Embryonic facial prominence (tissue), 1 donor: Measurements from ENCODE around the gene FAM25A.
"Not testable (repeated sequence)": the region's sequence is repeated elsewhere in the genome, so short reads cannot be mapped to it uniquely, and the experiment has no call there.

ENCODE experiments used
- DNase-seq: peaks from one replicate; pipeline ENCODE4 v3.0.0-alpha.2; 2016; ENCODE audit errors: extremely low spot score

Gene FAM25A

GRCh38 chr10:87013528-87013927 is 6.6 kb upstream of the FAM25A start:
- not testable (repeated sequence) for DNase-seq

GRCh38 chr10:87014986-87015716 is 4.9 kb upstream of the FAM25A start:
- not testable (repeated sequence) for DNase-seq

DNA sequence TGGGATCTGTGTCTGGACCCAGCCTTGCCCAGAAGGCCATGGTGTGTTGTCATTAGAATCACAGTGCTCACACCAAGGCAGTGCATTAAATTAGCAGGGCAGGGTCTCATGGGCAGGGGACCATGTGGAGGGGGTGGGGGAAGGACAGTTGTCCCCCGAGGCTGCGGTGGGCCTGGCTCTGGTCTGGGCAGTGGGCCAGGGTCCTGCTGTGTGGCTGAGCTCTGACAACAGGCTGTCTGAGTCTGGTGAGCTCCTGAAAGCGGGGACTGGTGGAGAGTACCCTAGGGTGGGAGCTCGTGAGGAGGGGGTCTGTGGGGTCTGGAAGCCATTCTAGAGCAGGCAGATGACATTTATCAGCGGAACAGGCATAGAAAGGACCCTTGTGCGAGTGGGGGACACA is 2.0 kb upstream of the FAM25A start:
- DNase-seq: not testable (repeated sequence)

- DNase-seq: not testable (repeated sequence)
Observed at GRCh38 chr10:87019066-87019465, 1.0 kb upstream of the FAM25A start.

DNA sequence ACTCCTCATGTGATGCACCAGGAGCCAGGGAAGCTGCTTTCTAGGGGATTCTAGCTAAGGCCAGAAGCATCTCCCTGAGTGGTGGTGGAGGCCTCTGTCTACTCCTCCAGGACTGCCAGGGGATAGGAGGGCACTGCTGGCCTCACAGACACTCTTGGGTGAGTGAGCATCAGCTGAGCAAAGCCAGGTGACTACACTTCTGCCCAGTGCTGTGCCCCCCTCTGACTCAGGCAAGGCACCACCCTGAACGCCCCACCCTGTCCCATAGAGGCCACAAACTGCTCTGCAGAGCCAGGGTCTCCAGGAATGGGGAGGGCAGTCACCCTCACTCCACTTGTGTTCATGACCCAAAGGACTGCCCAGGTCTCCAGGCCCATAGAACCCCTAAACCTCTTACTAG is 590 bp upstream of the FAM25A start:
- DNase-seq: not testable (repeated sequence)

GRCh38 chr10:87025285-87025958 is 5.3 kb downstream of the FAM25A start:
- not testable (repeated sequence) for DNase-seq

DNA sequence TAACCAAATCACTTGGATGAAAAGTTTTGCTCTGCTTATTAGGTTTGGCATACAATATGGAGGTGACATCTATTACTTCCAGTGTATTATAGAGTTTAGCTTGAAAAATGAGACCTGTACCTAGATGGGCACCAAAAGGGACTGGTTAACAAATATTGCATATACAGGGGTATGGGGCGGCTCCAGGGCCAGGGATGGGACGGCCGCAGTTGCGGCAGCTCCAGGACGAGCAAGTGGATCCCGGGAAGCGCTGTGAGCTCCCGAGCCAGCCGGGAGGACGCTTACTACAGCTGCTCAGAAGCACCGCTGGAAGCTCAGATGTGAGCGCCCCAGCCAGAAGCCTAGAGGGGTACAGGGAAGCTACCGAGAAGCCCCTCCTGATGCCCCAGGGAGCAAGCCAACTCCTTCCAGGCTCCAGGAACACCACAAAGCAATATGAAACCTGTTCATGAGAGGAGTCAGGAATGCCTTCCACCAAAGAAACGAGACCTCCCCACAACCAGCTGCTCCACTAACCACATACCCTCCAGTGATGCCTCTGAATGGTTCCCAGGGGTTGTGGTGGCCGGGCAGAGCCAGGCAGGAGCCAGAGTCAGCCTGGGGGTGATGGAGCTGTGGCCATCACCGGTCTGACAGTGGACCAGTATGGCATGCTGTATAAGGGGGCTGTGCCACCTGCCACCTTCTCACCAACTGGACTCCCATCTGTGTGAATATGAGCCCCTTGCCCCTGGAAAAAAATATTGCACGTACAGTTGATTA is 6.8 kb downstream of the FAM25A start:
- not testable (repeated sequence) for DNase-seq

DNA sequence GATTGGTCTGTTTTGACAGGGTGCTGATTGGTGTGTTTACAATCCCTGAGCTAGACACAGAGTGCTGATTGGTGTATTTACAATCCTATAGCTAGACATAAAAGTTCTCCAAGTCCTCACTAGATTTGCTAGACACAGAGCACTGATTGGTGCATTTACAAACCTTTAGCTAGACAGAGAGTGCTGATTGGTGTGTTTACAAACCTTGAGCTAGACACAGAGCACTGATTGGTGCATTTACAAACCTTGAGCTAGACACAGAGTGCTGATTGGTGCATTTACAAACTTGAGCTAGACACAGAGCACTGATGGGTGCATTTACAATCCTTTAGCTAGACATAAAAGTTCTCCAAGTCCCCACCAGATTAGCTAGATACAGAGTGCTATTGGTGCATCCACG is 10.3 kb downstream of the FAM25A start:
- not testable (repeated sequence) for DNase-seq

DNA sequence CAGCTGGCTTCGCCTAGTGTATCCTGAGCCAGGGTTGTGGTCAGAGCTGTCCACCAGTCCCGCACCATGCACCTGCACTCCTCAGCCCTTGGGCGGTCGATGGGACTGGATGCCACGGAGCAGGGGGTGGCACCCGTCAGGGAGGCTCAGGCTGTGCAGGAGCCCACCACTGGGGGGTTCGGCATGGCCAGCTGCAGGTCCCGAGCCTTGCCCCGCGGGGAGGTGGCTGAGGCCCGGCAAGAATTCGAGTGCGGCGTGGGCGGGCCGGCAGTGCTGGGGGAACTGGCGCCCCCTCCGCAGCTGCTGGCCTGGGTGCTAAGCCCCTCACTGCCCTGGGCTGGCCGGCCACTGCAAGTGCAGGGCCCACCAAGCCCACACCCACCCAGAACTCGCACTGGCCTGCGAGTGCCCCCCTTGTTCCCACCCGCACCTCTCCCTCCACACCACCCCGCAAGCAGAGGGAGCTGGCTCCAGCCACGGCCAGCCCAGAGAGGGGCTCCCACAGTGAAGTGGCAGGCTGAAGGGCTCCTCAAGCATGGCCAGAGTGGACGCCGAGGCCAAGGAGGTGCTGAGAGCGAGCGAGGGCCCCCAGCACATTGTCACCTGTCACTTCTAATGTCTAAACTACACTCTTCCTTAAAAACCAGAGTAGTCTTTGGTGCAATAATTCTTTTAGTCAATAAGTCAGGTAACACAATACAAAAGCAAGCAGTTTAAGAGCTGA is 11.0 kb downstream of the FAM25A start:
- no peak for DNase-seq

GRCh38 chr10:87036623-87037022 is 16.5 kb downstream of the FAM25A start:
- DNase-seq: no peak

DNA sequence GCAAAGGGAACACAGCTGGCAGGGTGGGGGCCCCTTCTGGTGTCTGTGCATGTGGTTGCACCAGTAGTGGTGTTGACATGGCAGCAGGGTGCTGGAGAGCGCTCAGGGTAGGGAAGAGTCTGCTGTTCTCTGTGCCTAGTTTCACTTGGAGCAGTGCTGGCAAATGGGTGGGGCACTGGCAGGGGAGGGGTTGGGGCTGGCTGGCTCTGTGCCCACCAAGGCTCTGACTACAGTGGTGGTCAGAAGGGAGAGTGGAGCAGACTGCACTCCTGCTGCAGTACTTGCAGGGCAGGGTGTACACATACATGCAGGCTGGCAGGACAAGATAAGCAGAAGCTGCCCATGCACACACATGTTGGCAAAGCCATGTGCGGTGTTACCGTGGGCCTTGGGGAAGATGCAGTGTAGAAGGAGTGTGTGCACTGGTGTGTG is 18.2 kb downstream of the FAM25A start:
- no peak for DNase-seq

- no peak for DNase-seq
Observed at GRCh38 chr10:87038786-87039185, 18.7 kb downstream of the FAM25A start.

- not testable (repeated sequence) for DNase-seq
Observed at GRCh38 chr10:87043579-87043978, 23.5 kb downstream of the FAM25A start.

DNA sequence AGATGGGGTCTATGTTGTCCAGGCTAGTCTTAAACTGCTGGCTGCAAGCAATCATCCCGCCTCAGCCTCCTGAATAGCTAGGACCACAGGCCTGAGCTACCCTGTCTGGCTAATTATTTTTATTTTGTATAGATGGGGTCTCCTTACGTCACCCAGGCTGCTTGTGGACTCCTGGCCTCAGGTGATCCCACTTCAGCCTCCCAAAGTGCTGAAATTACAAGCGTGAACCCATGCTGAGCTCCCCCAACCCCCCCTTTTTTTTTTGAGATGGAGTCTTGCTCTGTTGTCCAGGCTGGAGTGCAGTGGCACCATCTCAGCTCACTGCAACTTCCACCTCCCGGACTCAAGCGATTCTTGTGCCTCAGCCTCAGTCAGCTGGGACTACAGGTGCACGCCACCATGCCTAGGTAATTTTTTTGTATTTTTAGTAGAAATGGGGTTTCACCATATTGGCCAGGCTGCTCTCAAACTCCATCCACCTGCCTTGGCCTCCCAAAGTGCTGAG is 25.4 kb downstream of the FAM25A start:
- no peak for DNase-seq

GRCh38 chr10:87053111-87053510 is 33.0 kb downstream of the FAM25A start:
- DNase-seq: no peak

GRCh38 chr10:87053577-87054181 is 33.6 kb downstream of the FAM25A start:
- no peak for DNase-seq

GRCh38 chr10:87054373-87055295 is 34.5 kb downstream of the FAM25A start:
- DNase-seq: no peak

DNA sequence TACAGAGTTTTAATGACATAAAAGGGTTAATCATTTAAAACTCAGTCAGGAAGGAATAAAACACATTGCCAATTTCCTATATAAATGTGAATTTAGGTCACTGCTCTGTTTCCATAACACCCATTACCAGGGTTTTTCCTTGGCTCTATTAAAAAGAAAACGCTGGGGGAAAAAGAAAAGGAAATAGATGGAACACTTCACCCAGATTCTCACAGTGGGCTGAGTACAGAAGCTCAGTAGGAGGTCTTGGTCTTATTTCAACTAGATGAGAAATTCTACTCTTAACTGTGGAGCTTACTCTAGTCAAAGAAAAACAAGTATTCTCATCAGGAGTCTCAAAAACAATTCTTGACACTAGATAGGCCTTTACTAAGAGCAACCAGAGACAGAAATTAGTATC is 38.1 kb downstream of the FAM25A start:
- no peak for DNase-seq

- no peak for DNase-seq
Observed at GRCh38 chr10:87059401-87059800, 39.3 kb downstream of the FAM25A start.

GRCh38 chr10:87060280-87060928 is 40.3 kb downstream of the FAM25A start:
- DNase-seq: no peak
